CD14-positive monocyte (primary cell): ENCODE results near the gene LNPEP. TPM values are rescaled to one million over a fixed set of nuclear protein-coding genes. Genes with fewer than 3 reads are reported as not detected.

Experiments
- DNase-seq, 3 donors: peaks; one replicate each; pipeline ENCODE4 v3.0.0-alpha.2; 2011 to 2022
- H2AFZ ChIP-seq: 2 replicates; pipeline ENCODE4 v1.6.0; 2012; ENCODE audit warnings: mild to moderate bottlenecking, low read depth, low read length, inconsistent platforms; ENCODE audit not compliant: insufficient read depth, poor library complexity, severe bottlenecking
- H3K27ac ChIP-seq, 2 donors: 1 replicate in 1 of 2; 2 replicates in 1 of 2; pipeline ENCODE4 v1.5.1; 2012 to 2013; ENCODE audit warnings: low read length in 2 of 2, control low read depth in 1 of 2, inconsistent platforms in 1 of 2, low read depth in 1 of 2, mild to moderate bottlenecking in 1 of 2
- H3K27me3 ChIP-seq, 2 donors: one replicate each; pipeline versions ENCODE4 v1.6.0 to v1.6.1; 2011 to 2013; ENCODE audit warnings: low read length in 2 of 2; ENCODE audit not compliant: control insufficient read depth in 2 of 2, insufficient read depth in 2 of 2
- H3K36me3 ChIP-seq, 2 donors: replicated peaks in 1 of 2; 1 replicate in 1 of 2; 2 replicates in 1 of 2; pipeline versions ENCODE4 v1.5.1 to v1.6.1; 2012 to 2013; ENCODE audit warnings: low read length in 2 of 2, control low read depth in 1 of 2, inconsistent platforms in 1 of 2, mild to moderate bottlenecking in 1 of 2; ENCODE audit not compliant: insufficient read depth in 2 of 2, control insufficient read depth in 1 of 2
- H3K4me1 ChIP-seq, 2 donors: 1 replicate in 1 of 2; 2 replicates in 1 of 2; pipeline versions ENCODE4 v1.5.1 to v1.6.1; 2012 to 2013; ENCODE audit warnings: low read length in 2 of 2, control low read depth in 1 of 2, inconsistent platforms in 1 of 2, mild to moderate bottlenecking in 1 of 2, moderate library complexity in 1 of 2; ENCODE audit not compliant: insufficient read depth in 2 of 2, control insufficient read depth in 1 of 2
- H3K4me2 ChIP-seq: replicated peaks from 2 replicates; pipeline ENCODE3; 2012; ENCODE audit warnings: low read length, moderate library complexity, mild to moderate bottlenecking; ENCODE audit not compliant: poor library complexity, severe bottlenecking; ENCODE audit errors: extremely low read depth
- H3K4me3 ChIP-seq, 3 experiments: fragments of 200-600 bp in 1 of 3; sonication (generic) in 1 of 3; replicated peaks in 1 of 3; 1 replicate in 2 of 3; 2 replicates in 1 of 3; pipeline ENCODE4 v1.5.1; 2011 to 2013; ENCODE audit warnings: low read length in 3 of 3, mild to moderate bottlenecking in 3 of 3, control low read depth in 2 of 3, low read depth in 2 of 3, inconsistent platforms in 1 of 3, moderate library complexity in 1 of 3
- H3K79me2 ChIP-seq: 2 replicates; pipeline ENCODE4 v1.6.0; 2012; ENCODE audit warnings: mild to moderate bottlenecking, control low read depth, inconsistent platforms, low read length, moderate library complexity; ENCODE audit not compliant: insufficient read depth
- H3K9ac ChIP-seq: 2 replicates; pipeline ENCODE4 v1.6.0; 2017; ENCODE audit warnings: low read length, mild to moderate bottlenecking; ENCODE audit not compliant: insufficient read depth, poor library complexity, severe bottlenecking
- H3K9me3 ChIP-seq, 2 donors: replicated peaks in 1 of 2; 1 replicate in 1 of 2; 2 replicates in 1 of 2; pipeline versions ENCODE4 v1.5.1 to v1.6.1; 2012 to 2013; ENCODE audit warnings: low read length in 2 of 2, control low read depth in 1 of 2; ENCODE audit not compliant: control insufficient read depth in 1 of 2, insufficient read depth in 1 of 2
- H4K20me1 ChIP-seq: 2 replicates; pipeline ENCODE4 v1.6.0; 2012; ENCODE audit warnings: mild to moderate bottlenecking, low read length, control low read depth, moderate library complexity; ENCODE audit not compliant: insufficient read depth
- H3K27ac Mint-ChIP-seq, 7 donors: one replicate each; pipeline ENCODE4 v1.8.0; 2020; ENCODE audit warnings: mild to moderate bottlenecking in 7 of 7, mixed read lengths in 7 of 7, moderate library complexity in 6 of 7, inconsistent platforms in 2 of 7
- H3K27me3 Mint-ChIP-seq, 3 donors: one replicate each; pipeline ENCODE4 v1.8.0; 2021 to 2022; ENCODE audit warnings: low read depth in 3 of 3, mild to moderate bottlenecking in 3 of 3, mixed read lengths in 3 of 3, moderate library complexity in 3 of 3, inconsistent platforms in 1 of 3
- H3K36me3 Mint-ChIP-seq, 2 donors: one replicate each; pipeline ENCODE4 v1.8.0; 2020; ENCODE audit warnings: mixed read lengths in 2 of 2, inconsistent platforms in 1 of 2, mild to moderate bottlenecking in 1 of 2
- H3K4me1 Mint-ChIP-seq: one replicate; pipeline ENCODE4 v1.8.0; 2020; ENCODE audit warnings: mild to moderate bottlenecking, mixed read lengths
- H3K4me3 Mint-ChIP-seq, 2 donors: one replicate each; pipeline ENCODE4 v1.8.0; 2020; ENCODE audit warnings: mild to moderate bottlenecking in 2 of 2, mixed read lengths in 2 of 2, moderate library complexity in 1 of 2
- H3K9me3 Mint-ChIP-seq, 7 donors: one replicate each; pipeline ENCODE4 v1.8.0; 2020 to 2022; ENCODE audit warnings: mixed read lengths in 7 of 7, mild to moderate bottlenecking in 6 of 7, moderate library complexity in 6 of 7, inconsistent platforms in 2 of 7
- CTCF ChIP-seq: fragments of 200-600 bp; IDR thresholded peaks from one replicate; pipeline ENCODE4 v1.8.0; 2022; ENCODE audit warnings: antibody characterized with exemption, mild to moderate bottlenecking
- WGBS: methylation state at CpG from one replicate; pipeline ENCODE4 v1.1.5; 2013; ENCODE audit warnings: missing lambda C conversion rate; ENCODE audit not compliant: insufficient coverage; 5-methylcytosine and 5-hydroxymethylcytosine counted together
- intact Hi-C, 2 donors: fragments of 100-400 bp; cut with micrococcal nuclease; formaldehyde crosslinking; loops; one replicate each; pipeline versions ENCODE4 v1.15.0 to v1.15.1; 2023
- polyA plus RNA-seq, 3 donors: library from polyadenylated mRNA; depleted of rRNA in 1 of 3; unstranded in 2 of 3; stranded (reverse) in 1 of 3; fragments of 300-500 nt in 2 of 3; fragments of >200 nt in 1 of 3; fragmentation: Illumina TruSeq in 2 of 3; gene quantifications; 1 replicate in 2 of 3; 2 replicates in 1 of 3; pipeline ENCODE4 v1.2.3, GENCODE V29; 2012 to 2021

Gene LNPEP
- polyA plus RNA-seq, 3 donors = 9.2 to 22.5 (median 14.5) TPM

- Histone ChIP-seq H3K9ac (no peak overlapping the region), H3K27ac (no peak overlapping the region), H3K36me3 (no peaks in the 10 kb centered on the region), H3K27me3 (no peaks in the 10 kb centered on the region), H3K9me3 (no peaks in the 10 kb centered on the region), H3K4me3 (no peak overlapping the region), H4K20me1 (no peaks in the 10 kb centered on the region), H3K4me2 (no peak overlapping the region), H3K4me1 (no peaks in the 10 kb centered on the region), H2AFZ (no peak overlapping the region), H3K79me2 (no peaks in the 10 kb centered on the region)
- Mint-ChIP-seq H3K9me3 (no peaks in the 10 kb centered on the region), H3K27ac (no peak overlapping the region), H3K4me1 (no peaks in the 10 kb centered on the region), H3K4me3 (no peak overlapping the region), H3K36me3 (no peaks in the 10 kb centered on the region), H3K27me3 (peaks cover 0 to 3% (median 2%) of the 10 kb centered on the region in 3 donors)
- WGBS = no CpG with 5 or more reads among the region's 2 CpGs
- intact Hi-C loops = no loop called here
- no peak for DNase-seq
- TF ChIP-seq CTCF = no peak
Observed at GRCh38 chr5:97065475-97065874, 129.6 kb downstream of the LNPEP start.

- no peak overlapping the region for H3K4me2 ChIP-seq
- Mint-ChIP-seq H3K9me3 (no peaks in the 10 kb centered on the region), H3K36me3 (no peaks in the 10 kb centered on the region), H3K27ac (no peak overlapping the region), H3K27me3 (peaks cover 2 to 3% (median 2%) of the 10 kb centered on the region in 3 donors), H3K4me3 (no peak overlapping the region), H3K4me1 (no peaks in the 10 kb centered on the region)
- DNase-seq = no peak
- no peaks in the 10 kb centered on the region for H4K20me1 ChIP-seq
- no peaks in the 10 kb centered on the region for H3K36me3 ChIP-seq
- H3K9me3 ChIP-seq = no peaks in the 10 kb centered on the region
- H3K27me3 ChIP-seq = no peaks in the 10 kb centered on the region
- H3K9ac ChIP-seq = no peak overlapping the region
- WGBS = no CpG with 5 or more reads among the region's 4 CpGs
- H3K4me3 ChIP-seq = no peak overlapping the region
- intact Hi-C loops = no loop called here
- no peak for TF ChIP-seq CTCF
- no peak overlapping the region for H2AFZ ChIP-seq
- no peaks in the 10 kb centered on the region for H3K79me2 ChIP-seq
- no peak overlapping the region for H3K27ac ChIP-seq
- H3K4me1 ChIP-seq = no peaks in the 10 kb centered on the region
Observed at GRCh38 chr5:97067296-97067850, 131.5 kb downstream of the LNPEP start.
